Caco-2 (cell line): ENCODE data around the gene WIPF3. TPM values are rescaled to one million over a fixed set of nuclear protein-coding genes. Genes with fewer than 3 reads are reported as not detected.

Experiments
- BruUV-seq: library from RNA; stranded (reverse); fragments of 400-500 nt; replicated peaks from 2 replicates; lab custom pipeline; 2021; lab: Mats Ljungman, UMichigan
- CTCF ChIA-PET: fragments of 300-600 bp; sonication (Branson Sonifier 250); formaldehyde crosslinking; loops from one replicate; lab custom pipeline; 2022; ENCODE audit warnings: antibody characterized with exemption; lab: Charles Lee
- POLR2A ChIA-PET: fragments of 300-600 bp; sonication (Branson Sonifier 250); formaldehyde crosslinking; loops from one replicate; lab custom pipeline; 2022; ENCODE audit warnings: antibody characterized with exemption; lab: Charles Lee
- DNase-seq, 2 experiments: peaks; one replicate each; pipeline versions ENCODE4 v3.0.0 to v3.0.0-alpha.2; 2020 to 2022
- H3K27me3 ChIP-seq: replicated peaks from 2 replicates; pipeline ENCODE4 v1.6.0; 2011; ENCODE audit warnings: low read length; ENCODE audit not compliant: control insufficient read depth, insufficient read depth
- H3K36me3 ChIP-seq: 2 replicates; pipeline ENCODE4 v1.5.1; 2011; ENCODE audit warnings: low read length; ENCODE audit not compliant: control insufficient read depth, insufficient read depth
- H3K4me1 ChIP-seq: fragments of 250-450 bp; sonication (Bioruptor Pico); 2 replicates; pipeline ENCODE4 v1.5.1; 2020; ENCODE audit warnings: mild to moderate bottlenecking
- H3K4me3 ChIP-seq: 2 replicates; pipeline ENCODE4 v1.5.1; 2011; ENCODE audit warnings: low read depth, mild to moderate bottlenecking, control low read depth, low read length
- H3K9me3 ChIP-seq: fragments of 250-450 bp; sonication (Bioruptor Pico); 2 replicates; pipeline ENCODE4 v1.5.1; 2020; ENCODE audit warnings: mild to moderate bottlenecking, moderate library complexity
- H3K27ac Mint-ChIP-seq: one replicate; pipeline ENCODE4 v1.8.0; 2022; ENCODE audit warnings: mixed read lengths; ENCODE audit not compliant: unreplicated experiment
- H3K27me3 Mint-ChIP-seq: one replicate; pipeline ENCODE4 v1.8.0; 2022; ENCODE audit warnings: mixed read lengths; ENCODE audit not compliant: insufficient read depth, unreplicated experiment
- H3K36me3 Mint-ChIP-seq: one replicate; pipeline ENCODE4 v1.8.0; 2022; ENCODE audit warnings: mild to moderate bottlenecking, mixed read lengths; ENCODE audit not compliant: insufficient read depth, unreplicated experiment
- H3K4me1 Mint-ChIP-seq: one replicate; pipeline ENCODE4 v1.8.0; 2022; ENCODE audit warnings: low read depth, mixed read lengths; ENCODE audit not compliant: unreplicated experiment
- H3K4me3 Mint-ChIP-seq: one replicate; pipeline ENCODE4 v1.8.0; 2022; ENCODE audit warnings: mild to moderate bottlenecking, moderate library complexity, mixed read lengths; ENCODE audit not compliant: unreplicated experiment
- H3K9me3 Mint-ChIP-seq: one replicate; pipeline ENCODE4 v1.8.0; 2022; ENCODE audit warnings: mixed read lengths; ENCODE audit not compliant: unreplicated experiment
- CTCF ChIP-seq, 2 experiments: fragments of 200-600 bp in 1 of 2; IDR thresholded peaks; 1 replicate in 1 of 2; 2 replicates in 1 of 2; pipeline versions ENCODE4 v1.5.1 to v1.8.0; 2011 to 2022; ENCODE audit warnings: antibody characterized with exemption in 1 of 2, control low read depth in 1 of 2, inconsistent platforms in 1 of 2, low read depth in 1 of 2, low read length in 1 of 2, mild to moderate bottlenecking in 1 of 2, moderate library complexity in 1 of 2; ENCODE audit not compliant: insufficient read depth in 1 of 2, severe bottlenecking in 1 of 2, unreplicated experiment in 1 of 2
- intact Hi-C: fragments of 100-400 bp; cut with micrococcal nuclease; formaldehyde crosslinking; loops from one replicate; pipeline ENCODE4 v1.10.0; 2022; ENCODE audit not compliant: unreplicated experiment
- total RNA-seq: library from RNA; stranded (reverse); gene quantifications from 2 replicates; pipeline ENCODE4 v1.2.3, GENCODE V29; 2022

Gene WIPF3
- total RNA-seq, 1 experiment from 2014 or later: 1.2 TPM

GRCh38 chr7:29871787-29872398, 65.6 kb downstream of the WIPF3 start:
- CTCF ChIA-PET: no interaction called here
- Histone ChIP-seq H3K9me3 (no peaks in the 10 kb centered on the region), H3K4me1 (no peaks in the 10 kb centered on the region), H3K36me3 (no peaks in the 10 kb centered on the region), H3K27me3 (no peaks in the 10 kb centered on the region), H3K4me3 (no peak overlapping the region)
- intact Hi-C loops: no loop called here
- no peak for DNase-seq
- H3K27ac Mint-ChIP-seq: no peak overlapping the region
- no peak overlapping the region for H3K4me3 Mint-ChIP-seq
- no peaks in the 10 kb centered on the region for H3K4me1 Mint-ChIP-seq
- TF ChIP-seq CTCF (IDR thresholded peaks at IDR 0.05; ENCODE audit: insufficient read depth in 1 of 2, low read depth in 1 of 2, low read length in 1 of 2, severe bottlenecking in 1 of 2, unreplicated experiment in 1 of 2): no peak
- no peaks in the 10 kb centered on the region for H3K36me3 Mint-ChIP-seq
- BruUV-seq: no TSS peak
- H3K9me3 Mint-ChIP-seq: no peaks in the 10 kb centered on the region
- H3K27me3 Mint-ChIP-seq: peaks cover 11% of the 10 kb centered on the region
- POLR2A ChIA-PET: no interaction called here

DNA sequence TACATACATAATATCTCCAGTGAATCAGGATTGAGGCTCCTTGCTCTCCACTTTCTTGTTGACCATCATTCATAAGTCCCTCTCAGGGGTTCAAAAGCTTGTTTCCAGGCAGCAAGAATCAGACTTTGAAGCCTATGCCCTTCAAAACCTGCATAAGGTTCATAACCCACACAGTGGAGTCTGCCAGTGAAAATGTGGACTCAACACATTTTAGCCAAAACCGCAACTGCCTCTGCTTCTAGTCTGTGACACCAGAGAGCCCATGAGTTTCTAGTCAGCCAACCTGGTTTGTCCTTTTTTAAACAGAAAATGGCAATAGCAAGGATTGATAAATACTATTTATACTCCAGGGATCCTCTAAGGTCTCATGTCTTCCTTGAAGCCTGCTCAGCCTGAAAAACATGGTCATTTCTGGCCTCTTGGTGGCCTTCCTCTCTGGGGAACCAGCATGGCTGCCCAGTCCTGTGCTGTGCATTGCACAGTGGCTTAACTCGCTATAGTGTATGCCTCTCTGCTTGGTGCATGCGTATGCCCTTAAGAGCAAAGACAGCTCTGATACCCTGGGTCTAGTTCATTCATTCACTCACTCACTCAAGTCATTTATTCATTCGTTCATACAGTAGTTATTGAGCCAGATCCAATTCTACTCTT, 67.5 kb downstream of the WIPF3 start:
- Mint-ChIP-seq H3K27ac (no peak overlapping the region), H3K36me3 (no peaks in the 10 kb centered on the region), H3K4me1 (no peaks in the 10 kb centered on the region), H3K4me3 (no peak overlapping the region), H3K9me3 (no peaks in the 10 kb centered on the region), H3K27me3 (peaks cover 10% of the 10 kb centered on the region)
- Histone ChIP-seq H3K4me3 (no peak overlapping the region), H3K9me3 (no peaks in the 10 kb centered on the region), H3K27me3 (no peaks in the 10 kb centered on the region; the same call in 1 of the 2 replicates), H3K36me3 (no peaks in the 10 kb centered on the region), H3K4me1 (no peaks in the 10 kb centered on the region)
- no TSS peak for BruUV-seq
- intact Hi-C loops: no loop called here
- no peak for TF ChIP-seq CTCF (IDR thresholded peaks at IDR 0.05; ENCODE audit: insufficient read depth in 1 of 2, low read depth in 1 of 2, low read length in 1 of 2, severe bottlenecking in 1 of 2, unreplicated experiment in 1 of 2)
- ChIA-PET POLR2A (no interaction called here), CTCF (no interaction called here)
- DNase-seq: no peak

GRCh38 chr7:29875741-29876140, 69.4 kb downstream of the WIPF3 start:
- H3K27me3 ChIP-seq: no peaks in the 10 kb centered on the region; the same call in 1 of the 2 replicates
- intact Hi-C loops: no loop called here
- no peaks in the 10 kb centered on the region for H3K36me3 ChIP-seq
- no peak overlapping the region for H3K4me3 ChIP-seq
- TF ChIP-seq CTCF (IDR thresholded peaks at IDR 0.05; ENCODE audit: insufficient read depth in 1 of 2, low read depth in 1 of 2, low read length in 1 of 2, severe bottlenecking in 1 of 2, unreplicated experiment in 1 of 2): no peak
- no peaks in the 10 kb centered on the region for H3K9me3 Mint-ChIP-seq
- no peaks in the 10 kb centered on the region for H3K36me3 Mint-ChIP-seq
- no peaks in the 10 kb centered on the region for H3K4me1 Mint-ChIP-seq
- BruUV-seq: no TSS peak
- no peak for DNase-seq
- H3K4me1 ChIP-seq: no peaks in the 10 kb centered on the region
- H3K9me3 ChIP-seq: no peaks in the 10 kb centered on the region
- peaks cover 6% of the 10 kb centered on the region for H3K27me3 Mint-ChIP-seq
- ChIA-PET POLR2A (no interaction called here), CTCF (no interaction called here)
- H3K4me3 Mint-ChIP-seq: no peak overlapping the region
- no peak overlapping the region for H3K27ac Mint-ChIP-seq
